ENCODE measurements around the gene NCK2.

NCK2 gene

GRCh38 chr2:105736145-105736544 is 8.6 kb upstream of the NCK2 start:
- no peak for DNase-seq (ENCODE audit: low spot score)

GRCh38 chr2:105737980-105738657 is 6.6 kb upstream of the NCK2 start:
- peak; percentile 67 for DNase-seq (ENCODE audit: low spot score)

- DNase-seq (ENCODE audit: low spot score): peak; percentile 42
Measured at GRCh38 chr2:105738658-105739241, 6.0 kb upstream of the NCK2 start.

GRCh38 chr2:105739426-105739825 is 5.3 kb upstream of the NCK2 start:
- DNase-seq (ENCODE audit: low spot score): peak; percentile 29

- no peak for DNase-seq (ENCODE audit: low spot score)
Measured at GRCh38 chr2:105739944-105740530, 4.7 kb upstream of the NCK2 start.

GRCh38 chr2:105741174-105741573 is 3.5 kb upstream of the NCK2 start:
- DNase-seq (ENCODE audit: low spot score): no peak

- DNase-seq (ENCODE audit: low spot score): no peak
Measured at GRCh38 chr2:105741617-105742016, 3.1 kb upstream of the NCK2 start.

GRCh38 chr2:105744091-105744908 is 412 bp upstream of the NCK2 start:
- DNase-seq (ENCODE audit: low spot score): peak; percentile 58

- peak; percentile 76 for DNase-seq (ENCODE audit: low spot score)
Measured at GRCh38 chr2:105746177-105747080, 1.7 kb downstream of the NCK2 start.

- DNase-seq (ENCODE audit: low spot score): no peak
Measured at GRCh38 chr2:105747254-105747894, 2.7 kb downstream of the NCK2 start.

- DNase-seq (ENCODE audit: low spot score): no peak
Measured at GRCh38 chr2:105747991-105748390, 3.3 kb downstream of the NCK2 start.

GRCh38 chr2:105748566-105748965 is 3.9 kb downstream of the NCK2 start:
- DNase-seq (ENCODE audit: low spot score): no peak

GRCh38 chr2:105749583-105750400 is 5.1 kb downstream of the NCK2 start:
- no peak for DNase-seq (ENCODE audit: low spot score)

- no peak for DNase-seq (ENCODE audit: low spot score)
Measured at GRCh38 chr2:105750735-105751134, 6.0 kb downstream of the NCK2 start.

GRCh38 chr2:105751272-105751671 is 6.6 kb downstream of the NCK2 start:
- no peak for DNase-seq (ENCODE audit: low spot score)

GRCh38 chr2:105752691-105753358 is 8.1 kb downstream of the NCK2 start:
- no peak for DNase-seq (ENCODE audit: low spot score)

GRCh38 chr2:105753380-105753779 is 8.7 kb downstream of the NCK2 start:
- DNase-seq (ENCODE audit: low spot score): no peak

GRCh38 chr2:105754011-105754410 is 9.3 kb downstream of the NCK2 start:
- peak; percentile 76 for DNase-seq (ENCODE audit: low spot score)

GRCh38 chr2:105754994-105755393 is 10.3 kb downstream of the NCK2 start:
- DNase-seq (ENCODE audit: low spot score): no peak

GRCh38 chr2:105755895-105756294 is 11.2 kb downstream of the NCK2 start:
- no peak for DNase-seq (ENCODE audit: low spot score)
